Parathyroid adenoma (tissue), 2 donors: ENCODE results near the gene GLUL.

Source experiments
- H2AFZ ChIP-seq: fragments of 300-600 bp; sonication (generic); one replicate; pipeline ENCODE4 v1.7.0; 2017; ENCODE audit warnings: antibody characterized with exemption, mild to moderate bottlenecking
- H3K27ac ChIP-seq: fragments of 300-600 bp; sonication (generic); one replicate; pipeline ENCODE4 v1.7.0; 2017
- H3K27me3 ChIP-seq: fragments of 300-600 bp; sonication (generic); one replicate; pipeline ENCODE4 v1.7.0; 2017; ENCODE audit warnings: low read length; ENCODE audit not compliant: control insufficient read depth, insufficient read depth
- H3K36me3 ChIP-seq: fragments of 300-600 bp; sonication (generic); one replicate; pipeline ENCODE4 v1.7.0; 2017; ENCODE audit warnings: low read length; ENCODE audit not compliant: control insufficient read depth, insufficient read depth
- H3K4me1 ChIP-seq: fragments of 300-600 bp; sonication (generic); one replicate; pipeline ENCODE4 v1.7.0; 2017; ENCODE audit warnings: control low read depth
- H3K4me2 ChIP-seq: fragments of 300-600 bp; sonication (generic); one replicate; pipeline ENCODE4 v1.7.0; 2017; ENCODE audit warnings: low read length
- H3K4me3 ChIP-seq: fragments of 300-600 bp; sonication (generic); one replicate; pipeline ENCODE4 v1.7.0; 2017; ENCODE audit warnings: low read depth, low read length
- H3K79me2 ChIP-seq: fragments of 300-600 bp; sonication (generic); one replicate; pipeline ENCODE4 v1.7.0; 2017; ENCODE audit warnings: control low read depth
- H3K9ac ChIP-seq: fragments of 300-600 bp; sonication (generic); one replicate; pipeline ENCODE4 v1.7.0; 2017; ENCODE audit warnings: mild to moderate bottlenecking
- H3K9me3 ChIP-seq: fragments of 300-600 bp; sonication (generic); one replicate; pipeline ENCODE4 v1.7.0; 2017; ENCODE audit warnings: low read length; ENCODE audit not compliant: control insufficient read depth
- TF ChIP-seq, protein P1 (sequence below): fragments of 300-600 bp; sonication (generic); IDR thresholded peaks from one replicate; pipeline ENCODE4 v1.7.0; 2017; ENCODE audit warnings: antibody characterized with exemption, mild to moderate bottlenecking
- donor health status: primary hyperparathyroidism.

Gene GLUL

DNA sequence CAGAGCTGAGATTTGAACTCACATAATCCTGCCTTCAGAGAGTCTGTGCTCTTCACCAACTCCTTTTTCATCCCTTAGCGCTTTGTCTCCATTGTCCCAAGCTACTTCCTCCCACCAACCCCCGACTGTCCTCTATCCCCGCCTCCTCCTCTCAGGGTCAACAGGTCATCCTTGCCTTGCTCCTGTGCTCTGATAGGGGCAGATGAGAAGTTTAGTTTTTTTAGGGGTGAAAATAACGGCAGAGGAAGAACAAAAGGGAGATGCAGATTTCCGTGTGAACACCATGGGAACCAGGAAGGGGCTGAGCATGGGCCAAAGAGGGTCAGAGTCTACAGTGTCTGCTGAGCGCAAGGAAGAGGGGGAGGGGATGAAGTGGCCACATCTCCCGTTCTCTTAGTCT lies 31.9 kb downstream of the GLUL start:
- H3K4me3 ChIP-seq = no peak overlapping the region
- no peaks in the 10 kb centered on the region for H3K79me2 ChIP-seq
- H3K4me2 ChIP-seq = no peak overlapping the region
- no peaks in the 10 kb centered on the region for H3K27me3 ChIP-seq
- no peak overlapping the region for H3K9ac ChIP-seq
- no peak overlapping the region for H2AFZ ChIP-seq
- no peaks in the 10 kb centered on the region for H3K36me3 ChIP-seq
- no peaks in the 10 kb centered on the region for H3K9me3 ChIP-seq
- TF ChIP-seq, protein P1, sequence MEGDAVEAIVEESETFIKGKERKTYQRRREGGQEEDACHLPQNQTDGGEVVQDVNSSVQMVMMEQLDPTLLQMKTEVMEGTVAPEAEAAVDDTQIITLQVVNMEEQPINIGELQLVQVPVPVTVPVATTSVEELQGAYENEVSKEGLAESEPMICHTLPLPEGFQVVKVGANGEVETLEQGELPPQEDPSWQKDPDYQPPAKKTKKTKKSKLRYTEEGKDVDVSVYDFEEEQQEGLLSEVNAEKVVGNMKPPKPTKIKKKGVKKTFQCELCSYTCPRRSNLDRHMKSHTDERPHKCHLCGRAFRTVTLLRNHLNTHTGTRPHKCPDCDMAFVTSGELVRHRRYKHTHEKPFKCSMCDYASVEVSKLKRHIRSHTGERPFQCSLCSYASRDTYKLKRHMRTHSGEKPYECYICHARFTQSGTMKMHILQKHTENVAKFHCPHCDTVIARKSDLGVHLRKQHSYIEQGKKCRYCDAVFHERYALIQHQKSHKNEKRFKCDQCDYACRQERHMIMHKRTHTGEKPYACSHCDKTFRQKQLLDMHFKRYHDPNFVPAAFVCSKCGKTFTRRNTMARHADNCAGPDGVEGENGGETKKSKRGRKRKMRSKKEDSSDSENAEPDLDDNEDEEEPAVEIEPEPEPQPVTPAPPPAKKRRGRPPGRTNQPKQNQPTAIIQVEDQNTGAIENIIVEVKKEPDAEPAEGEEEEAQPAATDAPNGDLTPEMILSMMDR = no peak
- no peaks in the 10 kb centered on the region for H3K4me1 ChIP-seq
- no peak overlapping the region for H3K27ac ChIP-seq

DNA sequence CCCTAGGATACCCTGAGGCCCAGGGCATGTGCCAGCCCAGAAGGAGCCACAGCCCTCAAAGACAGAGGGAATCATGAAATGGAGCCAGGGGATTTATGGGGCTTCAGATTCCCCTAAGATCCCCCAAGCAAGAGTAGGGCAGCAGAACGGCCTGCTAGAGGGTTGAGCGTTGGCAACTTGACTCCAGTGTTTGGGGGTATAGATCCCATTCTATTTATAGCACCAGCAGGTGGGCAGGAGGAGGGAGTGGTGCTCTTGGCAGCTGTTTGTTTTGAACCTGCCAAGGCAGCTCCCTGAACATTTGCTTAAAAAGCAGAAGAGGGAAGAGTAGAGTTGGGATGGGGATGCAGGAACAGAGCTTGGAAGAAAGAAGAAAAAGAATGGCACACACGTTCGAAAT lies 33.7 kb downstream of the GLUL start:
- TF ChIP-seq, protein P1 = no peak
- no peaks in the 10 kb centered on the region for H3K4me1 ChIP-seq
- no peaks in the 10 kb centered on the region for H3K9me3 ChIP-seq
- no peaks in the 10 kb centered on the region for H3K79me2 ChIP-seq
- H3K9ac ChIP-seq = no peak overlapping the region
- H3K4me3 ChIP-seq = no peak overlapping the region
- no peak overlapping the region for H3K4me2 ChIP-seq
- H3K36me3 ChIP-seq = no peaks in the 10 kb centered on the region
- H2AFZ ChIP-seq = no peak overlapping the region
- no peak overlapping the region for H3K27ac ChIP-seq
- no peaks in the 10 kb centered on the region for H3K27me3 ChIP-seq

DNA sequence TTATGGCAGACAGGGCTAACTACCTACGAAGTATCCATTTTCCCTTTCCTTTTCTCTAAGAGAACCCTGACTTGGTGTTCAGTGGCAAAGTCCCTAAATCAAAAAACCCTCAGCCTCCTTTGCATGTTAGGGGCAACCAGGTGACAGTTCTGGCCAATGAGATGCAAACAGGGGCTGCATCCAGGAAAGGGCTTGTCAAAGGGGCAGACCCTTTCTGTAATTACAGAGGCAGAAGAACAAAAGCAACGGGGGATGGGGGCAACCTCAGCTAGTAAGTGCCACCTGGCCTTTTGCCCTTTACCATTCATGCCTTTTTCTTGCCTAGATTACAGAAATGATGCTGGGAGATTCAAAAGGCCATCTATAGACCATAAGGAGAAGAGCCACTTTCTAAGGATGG lies 34.4 kb downstream of the GLUL start:
- Histone ChIP-seq H3K79me2 (no peaks in the 10 kb centered on the region), H3K4me1 (no peaks in the 10 kb centered on the region), H3K9me3 (no peaks in the 10 kb centered on the region), H3K27me3 (no peaks in the 10 kb centered on the region), H3K4me3 (no peak overlapping the region), H3K36me3 (no peaks in the 10 kb centered on the region), H3K27ac (no peak overlapping the region), H2AFZ (no peak overlapping the region), H3K9ac (no peak overlapping the region), H3K4me2 (no peak overlapping the region)
- TF ChIP-seq, protein P1 = no peak

DNA sequence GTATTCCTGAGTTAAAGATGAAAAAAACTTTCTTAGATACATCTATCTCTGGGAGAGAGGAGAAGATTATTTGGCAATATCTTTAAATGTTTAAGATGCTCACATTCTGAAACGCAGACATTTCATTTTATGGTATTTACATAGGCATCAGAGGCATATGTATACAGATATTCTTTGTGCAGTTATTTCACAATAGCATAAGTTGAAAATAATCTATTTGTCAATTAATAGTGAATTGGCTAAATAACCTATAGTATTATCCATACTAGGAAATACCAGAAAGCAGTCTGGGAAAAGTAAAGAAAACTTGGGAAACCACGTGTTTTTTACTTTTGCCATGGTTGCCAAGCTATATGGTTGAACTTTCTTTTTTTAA lies 35.9 kb downstream of the GLUL start:
- H3K27ac ChIP-seq = no peak overlapping the region
- TF ChIP-seq, protein P1 = no peak

DNA sequence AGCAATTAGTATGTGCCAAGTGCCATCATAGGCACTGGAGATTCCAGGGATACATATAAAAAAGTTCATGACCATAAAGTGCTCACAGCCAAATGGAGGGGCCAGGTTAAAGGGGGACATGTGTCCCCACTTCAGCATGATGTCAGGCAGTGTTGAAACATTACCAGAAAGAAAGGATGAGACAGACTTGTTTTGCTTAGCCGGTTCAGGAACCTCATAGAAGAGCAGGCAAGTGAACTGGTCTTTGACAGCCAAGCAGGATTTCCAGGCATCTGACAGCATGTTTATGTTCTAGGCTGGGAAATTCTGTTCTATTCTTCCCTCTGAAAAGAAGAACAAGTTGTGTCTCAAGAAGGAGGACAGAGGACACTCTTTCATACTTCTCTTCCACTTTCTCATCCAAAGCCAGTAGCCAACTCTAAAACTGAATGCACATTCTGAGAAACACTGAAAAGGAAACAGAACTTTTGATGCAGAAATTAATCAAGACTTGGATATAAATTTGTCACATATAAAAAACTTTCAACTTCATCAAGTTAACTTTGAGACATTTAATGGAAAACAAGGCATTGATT lies 39.7 kb downstream of the GLUL start:
- Histone ChIP-seq H3K4me1 (no peaks in the 10 kb centered on the region), H3K9me3 (no peaks in the 10 kb centered on the region), H3K79me2 (no peaks in the 10 kb centered on the region), H3K4me2 (no peak overlapping the region), H3K27ac (no peak overlapping the region), H3K4me3 (no peak overlapping the region), H3K9ac (no peak overlapping the region), H3K36me3 (no peaks in the 10 kb centered on the region), H2AFZ (no peak overlapping the region), H3K27me3 (no peaks in the 10 kb centered on the region)
- TF ChIP-seq, protein P1 = no peak

More for the DNA sequence above, 35.9 kb downstream of the GLUL start:
- Histone ChIP-seq H3K36me3 (no peaks in the 10 kb centered on the region), H3K79me2 (no peaks in the 10 kb centered on the region), H3K4me3 (no peak overlapping the region), H3K4me2 (no peak overlapping the region), H3K4me1 (no peaks in the 10 kb centered on the region), H3K9me3 (no peaks in the 10 kb centered on the region), H3K9ac (no peak overlapping the region), H2AFZ (no peak overlapping the region), H3K27me3 (no peaks in the 10 kb centered on the region)
